H1 (cell line): Measurements from ENCODE around the gene N4BP3. TPM values are rescaled to one million over a fixed set of nuclear protein-coding genes. Genes with fewer than 3 reads are reported as not detected.

Source experiments
- CHD2 ChIP-seq: IDR thresholded peaks from 2 replicates; pipeline ENCODE4 v1.6.1; 2012; ENCODE audit warnings: low read length, improper control_type of control experiment
- CTBP2 ChIP-seq: IDR thresholded peaks from 2 replicates; pipeline ENCODE4 v1.7.0; 2011; ENCODE audit warnings: borderline replicate concordance, mild to moderate bottlenecking, moderate library complexity, mixed read lengths, low read length; ENCODE audit not compliant: insufficient read depth, insufficient read length
- EZH2 ChIP-seq: fragments of 200-600 bp; sonication (generic); IDR thresholded peaks from 2 replicates; pipeline ENCODE4 v1.7.1; 2012; ENCODE audit warnings: low read depth, mild to moderate bottlenecking, moderate library complexity, low read length, inconsistent platforms; ENCODE audit not compliant: severe bottlenecking
- RAD21 ChIP-seq, 2 experiments: IDR thresholded peaks in 1 of 2; conservative IDR thresholded peaks in 1 of 2; 2 replicates each; pipeline ENCODE4 v1.6.1; 2011; ENCODE audit warnings: low read depth in 2 of 2, low read length in 2 of 2, improper control_type of control experiment in 1 of 2, inconsistent platforms in 1 of 2, mild to moderate bottlenecking in 1 of 2, moderate library complexity in 1 of 2
- YY1 ChIP-seq: IDR thresholded peaks from 2 replicates; pipeline ENCODE4 v1.6.1; 2011; ENCODE audit warnings: low read depth, mild to moderate bottlenecking, low read length
- polyA plus RNA-seq, 7 experiments: library from polyadenylated mRNA; depleted of rRNA in 3 of 7; stranded (reverse) in 5 of 7; unstranded in 2 of 7; fragments of >200 nt in 5 of 7; fragments of 200-250 nt in 2 of 7; gene quantifications; 1 replicate in 5 of 7; 2 replicates in 1 of 7; 4 replicates in 1 of 7; pipeline versions ENCODE4 v1.2.1 to v1.2.3, GENCODE V29; 2011 to 2013; ENCODE audit warnings: missing spikeins in 2 of 7, mixed read lengths in 2 of 7
- total RNA-seq: library from RNA; stranded (reverse); fragmentation: NEBNext Ultra II Directional; extraction: Animal tissue kit (Norgen Biotek cat#: 25700); gene quantifications from 2 replicates; pipeline ENCODE4 v1.2.1, GENCODE V29; 2021

N4BP3 gene
- total and polyA plus RNA-seq, 2 of the 8 experiments (the other 6 are each of a cell fraction or from before 2014, with no cell fraction given) = 13.1 to 39.2 TPM

DNA sequence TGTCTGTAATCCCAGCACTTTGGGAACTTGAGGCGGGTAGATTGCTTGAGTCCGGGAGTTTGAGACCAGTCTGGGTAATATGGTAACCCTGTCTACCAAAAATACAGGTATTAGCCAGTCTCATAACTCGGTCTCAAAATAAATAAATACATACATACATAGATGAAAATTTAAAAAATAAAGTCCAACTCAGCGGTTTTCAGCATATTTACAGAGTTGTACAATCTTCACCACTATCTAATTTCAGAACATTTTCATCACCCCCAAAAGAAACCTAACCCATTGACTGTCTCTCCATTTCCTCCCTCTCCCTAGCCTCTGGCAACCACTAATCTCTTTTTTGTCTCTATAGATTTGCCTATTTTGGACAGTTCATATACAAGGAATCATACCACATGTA lies 28.2 kb downstream of the N4BP3 start (continued):
- TF ChIP-seq EZH2 = no peak
- TF ChIP-seq CTBP2 = no peak
- no peak for TF ChIP-seq CHD2
- no peak for TF ChIP-seq RAD21 (IDR thresholded peaks at IDR 0.05 in 1 of 2, conservative IDR thresholded peaks at IDR 0.05 in 1 of 2; ENCODE audit: low read depth in 2 of 2, low read length in 2 of 2)
- TF ChIP-seq YY1 = no peak
